ENCODE data around the gene CD247.

The CD247 gene

DNA sequence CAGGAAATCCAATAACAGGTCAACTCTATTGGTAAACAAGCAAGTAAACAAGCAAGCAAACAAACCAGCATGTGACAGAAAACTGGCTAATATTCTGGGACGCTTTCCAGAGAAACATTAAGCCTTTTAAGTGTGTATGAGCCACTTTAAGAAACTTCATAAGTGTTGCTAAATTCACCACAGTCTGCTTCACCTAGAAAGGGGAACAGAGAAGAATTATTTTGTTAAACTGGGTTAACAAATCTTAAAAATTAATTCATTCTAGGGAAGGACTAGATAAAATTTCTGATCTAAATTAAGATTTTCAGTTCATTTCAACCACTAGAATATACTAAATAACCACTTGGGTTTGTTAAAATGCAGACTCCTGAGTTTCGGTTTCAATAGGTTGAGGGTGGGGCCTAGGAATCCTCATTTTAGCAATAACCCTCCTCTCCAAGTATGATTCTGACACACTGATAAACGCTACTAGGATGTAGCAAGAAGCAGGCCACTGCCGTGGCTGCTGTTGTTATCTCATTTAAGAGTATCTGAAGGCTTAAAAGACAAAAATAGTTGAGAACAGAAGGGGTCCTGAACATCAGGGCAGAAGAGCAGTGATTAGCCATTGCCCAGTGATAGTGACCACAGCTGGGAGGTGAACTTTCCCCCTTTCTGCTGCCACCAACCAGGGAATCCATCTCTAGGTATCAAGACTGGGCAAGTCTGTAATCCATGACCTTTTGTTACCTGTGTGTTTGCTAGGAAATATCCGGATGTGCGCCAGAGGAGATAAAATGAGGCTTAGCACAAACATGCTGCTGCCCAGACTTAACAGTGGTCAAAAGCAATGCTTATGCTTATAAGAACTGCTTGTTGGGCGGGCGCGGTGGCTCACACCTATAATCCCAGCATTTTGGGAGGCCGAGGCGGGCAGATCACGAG lies 24.0 kb upstream of the CD247 start:
- DNase-seq: peak; percentile 49

- no peak for DNase-seq
These were observed 23.3 kb upstream of the CD247 start for GRCh38 chr1:167541610-167542009.

- DNase-seq: no peak
These were observed 22.7 kb upstream of the CD247 start for GRCh38 chr1:167541003-167541402.

GRCh38 chr1:167538657-167539056 lies 20.3 kb upstream of the CD247 start:
- DNase-seq: no peak

DNA sequence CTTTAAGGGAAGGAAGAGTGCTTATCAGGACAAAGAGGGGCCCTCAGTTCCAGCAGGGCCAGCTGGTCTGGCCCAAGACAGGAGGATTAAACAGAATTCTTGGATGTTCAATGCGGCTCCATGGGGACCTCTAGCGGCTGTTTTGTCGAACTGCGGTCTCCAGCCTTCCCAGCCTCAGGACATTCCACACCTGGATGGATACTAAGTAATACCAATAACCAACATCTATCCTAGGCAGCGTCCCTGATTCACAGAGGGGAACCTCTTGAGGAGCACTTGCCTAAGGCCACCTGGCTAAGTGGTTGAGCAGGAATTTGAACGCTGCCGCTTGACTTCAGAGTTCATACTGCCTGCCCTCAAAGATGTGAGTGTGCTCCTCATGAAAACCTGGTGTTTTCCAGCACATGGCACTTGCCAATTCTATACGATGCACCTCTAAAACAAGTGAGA lies 15.5 kb upstream of the CD247 start:
- DNase-seq: peak; percentile 83

GRCh38 chr1:167532964-167533824 lies 14.9 kb upstream of the CD247 start:
- no peak for DNase-seq

DNA sequence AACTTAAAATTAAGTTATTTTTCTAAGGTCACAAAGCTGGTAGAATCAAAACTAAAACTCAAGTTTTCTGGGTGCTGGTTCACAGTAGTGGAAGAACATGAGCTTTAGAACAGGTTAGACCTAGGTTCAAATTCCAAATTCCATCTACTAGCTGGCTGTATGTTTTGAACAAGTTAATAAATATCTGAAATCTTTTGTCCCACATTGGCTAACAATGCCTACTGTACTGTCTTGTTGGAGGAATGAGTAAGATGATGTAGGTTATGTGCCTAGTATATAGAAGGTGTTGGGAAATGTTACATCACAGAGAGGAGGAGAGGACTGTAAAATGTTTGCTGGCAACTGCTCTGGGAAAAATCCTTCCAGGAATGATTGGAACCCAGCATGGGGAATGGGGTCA lies 14.0 kb upstream of the CD247 start:
- DNase-seq: no peak

DNA sequence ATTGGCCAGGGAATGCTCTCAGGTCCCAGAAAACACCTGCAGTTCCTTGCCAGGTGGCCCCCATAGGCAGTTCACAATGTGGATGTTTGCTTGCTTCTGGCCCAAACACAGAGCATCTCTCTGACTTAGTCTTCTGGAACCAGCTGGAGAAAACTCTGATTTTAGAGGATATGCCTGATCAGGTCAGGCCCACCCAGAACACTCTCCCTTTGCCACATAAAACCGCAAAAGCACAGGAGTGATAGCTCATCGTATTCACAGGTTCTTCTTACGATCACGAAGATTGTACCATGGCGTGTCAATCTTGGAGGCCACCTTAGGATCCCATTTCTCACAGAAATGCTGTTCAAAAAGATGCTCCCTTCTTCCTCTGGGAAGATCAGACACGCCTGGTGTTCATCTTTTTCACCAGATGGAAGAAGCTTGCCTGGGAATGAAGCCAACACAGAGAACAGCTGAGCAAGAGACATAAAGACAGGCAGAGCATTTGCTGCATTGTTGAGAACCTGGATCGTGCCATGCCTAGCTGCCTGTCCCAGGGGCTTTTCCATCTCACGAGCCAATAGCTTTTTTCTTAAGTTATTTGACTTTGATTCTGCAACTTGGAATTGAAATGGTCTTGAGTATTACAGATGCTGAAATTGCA lies 11.6 kb upstream of the CD247 start:
- DNase-seq: no peak

GRCh38 chr1:167528057-167528728 lies 9.9 kb upstream of the CD247 start:
- no peak for DNase-seq

- DNase-seq: no peak
These were observed 8.5 kb upstream of the CD247 start for GRCh38 chr1:167526667-167527383.

DNA sequence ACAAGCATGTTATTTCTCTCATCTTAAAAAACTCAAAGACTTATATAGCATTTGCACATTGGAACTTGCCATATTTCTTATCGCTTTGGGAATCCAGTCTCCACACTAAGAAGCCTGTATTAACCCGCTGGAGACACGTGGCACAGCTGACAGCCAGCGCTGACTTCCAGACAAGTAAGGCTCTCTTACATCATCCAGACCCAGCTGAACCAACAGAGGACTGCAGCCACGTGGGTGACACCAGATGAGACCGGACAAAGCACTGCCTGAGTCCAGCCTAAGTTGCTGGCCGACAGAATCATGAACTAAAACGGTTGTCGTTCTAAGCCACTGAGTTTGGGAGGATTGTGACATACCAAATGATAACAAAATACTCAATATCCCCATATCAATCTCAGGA lies 6.3 kb upstream of the CD247 start:
- DNase-seq: no peak

- DNase-seq: no peak
These were observed 3.9 kb upstream of the CD247 start for GRCh38 chr1:167522246-167522645.

- DNase-seq: peak; percentile 26
These were observed 2.4 kb upstream of the CD247 start for GRCh38 chr1:167520711-167521206.

GRCh38 chr1:167517535-167518330 lies 596 bp downstream of the CD247 start:
- no peak for DNase-seq

GRCh38 chr1:167516404-167517388 lies 1.6 kb downstream of the CD247 start:
- no peak for DNase-seq

- no peak for DNase-seq
These were observed 2.4 kb downstream of the CD247 start for GRCh38 chr1:167515893-167516321.

- DNase-seq: no peak
These were observed 2.9 kb downstream of the CD247 start for GRCh38 chr1:167515461-167515860.

DNA sequence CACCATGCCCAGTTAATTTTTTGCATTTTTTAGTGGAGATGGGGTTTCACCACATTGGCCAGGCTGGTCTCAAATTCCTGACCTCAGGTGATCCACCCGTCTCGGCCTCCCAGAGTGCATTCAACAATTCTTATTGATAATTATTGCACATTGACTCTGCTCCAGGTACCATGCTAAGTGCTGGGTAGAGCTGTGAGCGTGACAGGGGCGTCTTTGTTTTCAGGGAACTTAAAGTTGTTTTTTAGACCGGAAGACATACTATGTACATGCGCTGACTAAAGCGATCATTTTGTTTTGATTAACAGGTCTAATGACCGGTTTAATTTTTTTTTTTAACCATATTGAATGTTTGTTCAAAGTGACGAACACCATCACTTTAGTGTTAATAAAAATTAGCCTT lies 4.0 kb downstream of the CD247 start:
- no peak for DNase-seq

DNA sequence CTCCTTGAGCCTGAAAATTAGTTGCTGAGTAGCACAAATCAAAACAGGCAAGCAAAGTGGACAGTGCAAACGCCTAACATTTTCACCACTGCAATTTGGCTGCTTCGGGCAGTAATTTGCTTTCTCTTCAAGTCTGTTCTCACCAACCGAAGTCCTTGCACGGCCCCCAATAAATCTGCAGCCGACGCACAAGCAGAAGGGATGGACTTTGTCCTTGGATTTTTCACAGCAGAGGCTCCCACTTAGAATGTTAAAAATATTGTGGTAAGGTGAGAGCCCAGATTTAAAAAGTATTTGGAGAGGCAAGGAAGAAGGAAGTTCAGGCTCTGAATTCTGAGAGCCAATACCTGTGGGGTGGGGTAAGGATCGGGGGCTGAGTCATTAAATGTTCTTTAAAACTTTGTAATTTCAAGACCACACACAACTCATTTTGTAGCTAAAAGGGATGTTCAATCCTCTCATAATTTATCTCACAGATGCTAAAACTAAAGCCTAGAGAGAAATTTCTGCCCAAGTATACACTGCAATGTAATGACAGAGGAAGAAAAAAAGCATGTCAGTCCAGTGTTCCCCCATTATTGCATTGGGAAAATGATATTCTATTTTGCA lies 6.2 kb downstream of the CD247 start:
- no peak for DNase-seq

All from hematopoietic multipotent progenitor cell treated with erythropoietin and hydrocortisone succinate and interleukin-3 and kit ligand, for 4 days (in vitro differentiated cells).